Neuron (in vitro differentiated cells): ENCODE data around the gene TTLL5.

Experiments used
- H2AFZ ChIP-seq: one replicate; pipeline ENCODE4 v1.6.1; 2013; ENCODE audit warnings: low read depth, mild to moderate bottlenecking, inconsistent platforms, low read length, moderate library complexity
- H3K27me3 ChIP-seq: one replicate; pipeline ENCODE4 v1.6.1; 2013; ENCODE audit warnings: low read length; ENCODE audit not compliant: insufficient read depth
- H3K36me3 ChIP-seq: one replicate; pipeline ENCODE4 v1.6.1; 2013; ENCODE audit warnings: low read length; ENCODE audit not compliant: insufficient read depth
- H3K4me1 ChIP-seq: one replicate; pipeline ENCODE4 v1.6.1; 2013; ENCODE audit warnings: low read length; ENCODE audit not compliant: insufficient read depth
- H3K4me3 ChIP-seq: 2 replicates; pipeline ENCODE4 v1.5.1; 2013; ENCODE audit warnings: mild to moderate bottlenecking, low read length, moderate library complexity
- H3K9me3 ChIP-seq: one replicate; pipeline ENCODE4 v1.6.1; 2013; ENCODE audit warnings: low read length

The TTLL5 gene

DNA sequence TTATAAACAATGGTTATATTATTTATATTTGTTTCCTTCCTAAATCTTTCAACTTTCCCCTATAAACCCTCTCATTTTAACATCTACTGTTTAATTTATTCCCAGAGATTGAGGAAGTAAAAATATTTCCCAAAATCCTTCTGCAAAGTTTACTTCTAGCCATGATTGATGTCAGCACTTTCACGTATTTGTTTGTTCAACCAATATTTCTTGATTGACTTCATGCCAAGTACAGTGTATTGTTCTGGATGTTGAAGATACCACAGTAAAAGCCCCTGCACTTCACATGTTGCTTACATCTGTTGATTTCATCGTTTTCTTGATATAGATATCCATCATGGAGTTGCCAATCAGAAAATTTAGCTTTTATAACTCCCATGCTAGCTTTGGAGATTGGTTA, 81.8 kb downstream of the TTLL5 start:
- peaks cover 4% of the 10 kb centered on the region for H3K9me3 ChIP-seq
- H3K4me3 ChIP-seq: no peak overlapping the region
- H3K36me3 ChIP-seq: peaks cover 33% of the 10 kb centered on the region
- H3K27me3 ChIP-seq: no peaks in the 10 kb centered on the region
- H2AFZ ChIP-seq: no peak overlapping the region
- H3K4me1 ChIP-seq: no peaks in the 10 kb centered on the region

DNA sequence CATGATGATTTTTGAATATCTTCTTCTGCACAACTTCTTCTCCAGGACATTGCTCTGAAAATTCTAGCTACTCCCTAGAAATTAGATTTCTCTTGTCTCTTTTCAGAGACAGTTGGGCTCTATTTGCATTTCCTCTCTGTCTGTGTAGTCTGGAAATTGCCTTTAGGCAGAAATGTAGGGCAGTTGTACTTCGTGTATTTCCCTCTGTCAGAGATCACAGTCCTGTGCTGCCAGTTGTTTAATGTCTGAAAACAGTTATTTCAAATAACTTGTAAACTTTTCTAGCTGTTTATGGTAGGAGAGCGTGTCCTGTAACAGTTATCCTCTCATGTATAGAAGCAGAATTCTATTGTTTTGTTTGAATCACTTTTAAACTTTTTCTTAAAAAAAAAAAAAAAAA, 86.9 kb downstream of the TTLL5 start:
- Histone ChIP-seq H3K9me3 (peaks cover 4% of the 10 kb centered on the region), H3K27me3 (no peaks in the 10 kb centered on the region), H3K4me1 (no peaks in the 10 kb centered on the region), H3K4me3 (no peak overlapping the region), H2AFZ (no peak overlapping the region), H3K36me3 (peaks cover 41% of the 10 kb centered on the region)

GRCh38 chr14:75748336-75748735, 87.3 kb downstream of the TTLL5 start:
- Histone ChIP-seq H3K4me1 (no peaks in the 10 kb centered on the region), H3K36me3 (peaks cover 43% of the 10 kb centered on the region), H3K27me3 (no peaks in the 10 kb centered on the region), H3K9me3 (peaks cover 4% of the 10 kb centered on the region), H3K4me3 (no peak overlapping the region), H2AFZ (no peak overlapping the region)

DNA sequence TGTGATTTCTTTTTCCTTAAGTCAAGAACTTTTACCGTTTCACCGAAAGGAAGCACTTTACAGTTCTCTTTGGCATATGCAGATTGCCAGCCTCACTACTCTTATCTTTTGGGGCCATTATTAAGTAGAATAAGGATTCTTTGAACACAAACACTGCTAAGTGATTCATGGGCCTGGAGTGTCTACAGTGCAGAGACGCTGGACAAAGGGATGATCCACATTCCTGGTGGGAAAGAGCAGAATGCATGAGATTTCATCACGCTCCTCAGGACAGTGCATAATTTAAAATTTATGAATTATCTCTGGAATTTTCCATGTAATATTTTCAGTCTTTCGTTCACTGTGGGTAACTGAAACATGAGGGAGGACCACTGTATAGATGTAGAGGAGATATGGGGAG, 90.2 kb downstream of the TTLL5 start:
- Histone ChIP-seq H3K36me3 (peaks cover 24% of the 10 kb centered on the region), H3K9me3 (peaks cover 4% of the 10 kb centered on the region)

DNA sequence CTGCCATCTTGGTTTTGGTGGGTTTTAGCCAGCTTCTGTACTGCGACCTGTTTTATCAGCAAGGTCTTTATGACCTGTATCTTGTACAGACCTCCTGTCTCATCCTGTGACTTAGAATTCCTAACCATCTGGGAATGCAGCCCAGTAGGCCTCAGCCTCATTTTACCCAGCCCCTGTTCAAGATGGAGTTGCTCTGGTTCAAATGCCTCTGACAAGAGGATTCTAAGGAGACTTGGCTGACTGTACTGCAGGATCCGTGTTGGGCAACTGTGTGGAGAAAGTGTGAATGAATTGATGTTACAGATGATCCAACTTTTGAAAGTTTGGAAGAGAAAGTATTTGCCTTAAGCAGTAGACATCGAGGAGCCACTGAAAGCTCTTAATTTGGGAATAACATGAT, 91.0 kb downstream of the TTLL5 start:
- no peak overlapping the region for H2AFZ ChIP-seq
- no peak overlapping the region for H3K4me3 ChIP-seq
- no peaks in the 10 kb centered on the region for H3K4me1 ChIP-seq
- H3K27me3 ChIP-seq: no peaks in the 10 kb centered on the region
- H3K36me3 ChIP-seq: peaks cover 19% of the 10 kb centered on the region
- no peaks in the 10 kb centered on the region for H3K9me3 ChIP-seq

More for the DNA sequence above, 90.2 kb downstream of the TTLL5 start:
- Histone ChIP-seq H3K4me1 (no peaks in the 10 kb centered on the region), H2AFZ (no peak overlapping the region), H3K4me3 (no peak overlapping the region), H3K27me3 (no peaks in the 10 kb centered on the region)

DNA sequence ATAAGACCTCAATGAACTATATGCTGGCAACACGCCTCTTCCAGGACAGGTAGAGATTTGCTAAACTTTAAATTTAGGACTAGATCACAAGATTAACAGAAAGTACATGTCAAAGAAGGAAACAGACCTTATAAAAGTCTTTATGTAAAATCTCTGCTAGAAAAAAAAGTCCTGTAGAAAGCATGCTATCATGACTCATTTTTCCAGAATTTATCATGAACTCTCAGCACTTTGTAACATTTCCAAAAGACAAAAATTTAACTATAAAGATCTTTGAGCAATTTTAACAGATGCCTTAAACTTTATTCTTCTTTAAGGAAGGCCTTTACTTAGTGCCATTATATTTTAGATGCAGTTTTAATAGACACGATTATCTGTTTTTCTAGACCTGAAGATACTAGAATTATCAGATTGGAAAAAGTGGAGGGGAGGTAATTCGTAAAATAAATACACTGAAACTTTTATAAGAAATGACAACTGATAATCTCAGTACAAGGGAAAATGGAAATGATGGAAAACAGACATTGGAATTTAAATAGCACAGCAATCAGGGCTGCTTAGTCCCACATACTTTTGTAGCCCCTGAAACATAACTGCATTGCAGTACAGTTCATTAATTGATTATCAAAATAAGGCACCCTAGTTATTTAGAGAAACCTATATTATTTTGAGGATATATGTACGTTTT, 92.0 kb downstream of the TTLL5 start:
- Histone ChIP-seq H3K27me3 (no peaks in the 10 kb centered on the region), H3K4me1 (no peaks in the 10 kb centered on the region), H3K9me3 (no peaks in the 10 kb centered on the region), H2AFZ (no peak overlapping the region), H3K4me3 (no peak overlapping the region), H3K36me3 (peaks cover 16% of the 10 kb centered on the region)

GRCh38 chr14:75753696-75754095, 92.7 kb downstream of the TTLL5 start:
- no peaks in the 10 kb centered on the region for H3K27me3 ChIP-seq
- no peak overlapping the region for H3K4me3 ChIP-seq
- H3K9me3 ChIP-seq: no peaks in the 10 kb centered on the region
- H3K36me3 ChIP-seq: peaks cover 16% of the 10 kb centered on the region
- no peak overlapping the region for H2AFZ ChIP-seq
- no peaks in the 10 kb centered on the region for H3K4me1 ChIP-seq

GRCh38 chr14:75757644-75758402, 96.8 kb downstream of the TTLL5 start:
- Histone ChIP-seq H3K4me3 (no peak overlapping the region), H3K27me3 (no peaks in the 10 kb centered on the region), H2AFZ (no peak overlapping the region), H3K36me3 (peaks cover 17% of the 10 kb centered on the region), H3K4me1 (no peaks in the 10 kb centered on the region), H3K9me3 (no peaks in the 10 kb centered on the region)

- H2AFZ ChIP-seq: no peak overlapping the region
- no peaks in the 10 kb centered on the region for H3K4me1 ChIP-seq
- peaks cover 33% of the 10 kb centered on the region for H3K36me3 ChIP-seq
- H3K4me3 ChIP-seq: no peak overlapping the region
- no peaks in the 10 kb centered on the region for H3K27me3 ChIP-seq
- H3K9me3 ChIP-seq: no peaks in the 10 kb centered on the region
Measured at GRCh38 chr14:75764020-75764419, 103.0 kb downstream of the TTLL5 start.

DNA sequence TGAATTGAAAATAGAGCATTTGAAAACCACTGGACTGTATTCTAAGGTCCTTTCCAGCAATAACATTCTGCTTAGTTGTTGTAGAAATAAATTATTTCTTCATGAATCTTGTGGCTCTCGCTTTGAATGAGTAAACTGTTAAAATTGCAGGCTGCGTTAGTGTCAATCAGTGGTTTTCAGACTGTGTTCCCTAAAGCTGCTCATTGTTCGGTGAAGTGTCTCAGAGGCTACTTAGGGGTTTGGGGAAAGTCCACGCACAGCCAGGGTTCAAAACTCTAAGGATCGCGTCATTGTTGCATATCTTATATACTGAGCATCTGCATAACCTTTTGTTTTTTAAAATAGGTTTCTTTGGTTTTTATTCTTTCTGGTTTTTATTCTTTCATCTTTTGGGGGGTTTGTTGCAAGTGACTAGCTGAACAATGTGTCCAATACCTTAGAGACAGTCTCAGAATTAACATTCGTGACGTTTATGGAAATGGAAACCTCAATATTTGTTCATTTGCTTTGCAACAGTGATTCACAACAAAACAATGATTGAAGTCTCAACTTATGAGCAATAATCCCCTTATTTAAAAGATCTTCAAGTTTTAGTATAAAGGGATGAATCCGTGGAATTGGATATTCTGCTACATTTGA, 108.1 kb downstream of the TTLL5 start:
- peaks cover 33% of the 10 kb centered on the region for H3K36me3 ChIP-seq

DNA sequence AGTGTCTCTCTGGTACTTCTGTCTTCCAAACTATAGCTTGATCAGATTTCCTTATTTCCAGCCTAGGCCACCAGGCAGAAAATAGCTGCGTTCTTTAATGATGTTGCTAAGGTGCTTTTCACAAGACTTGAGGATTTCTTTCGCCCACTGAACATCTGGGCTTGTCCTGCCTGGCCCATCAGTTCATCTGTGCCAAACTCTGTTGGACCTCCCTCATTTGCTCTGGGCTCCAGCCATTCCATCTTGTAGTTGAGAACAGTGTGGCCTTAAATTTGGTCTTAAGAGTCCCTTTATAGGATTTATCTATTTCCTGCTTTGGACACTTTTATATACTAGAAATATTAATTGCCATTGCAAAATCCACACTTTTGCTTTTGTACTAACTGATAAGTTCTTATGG, 109.6 kb downstream of the TTLL5 start:
- Histone ChIP-seq H3K36me3 (peaks cover 30% of the 10 kb centered on the region), H3K4me1 (no peaks in the 10 kb centered on the region), H3K9me3 (no peaks in the 10 kb centered on the region), H3K4me3 (no peak overlapping the region), H2AFZ (no peak overlapping the region), H3K27me3 (no peaks in the 10 kb centered on the region)

More for the DNA sequence above, 108.1 kb downstream of the TTLL5 start:
- H3K9me3 ChIP-seq: no peaks in the 10 kb centered on the region
- no peaks in the 10 kb centered on the region for H3K4me1 ChIP-seq
- no peak overlapping the region for H3K4me3 ChIP-seq
- H3K27me3 ChIP-seq: no peaks in the 10 kb centered on the region
- H2AFZ ChIP-seq: no peak overlapping the region

DNA sequence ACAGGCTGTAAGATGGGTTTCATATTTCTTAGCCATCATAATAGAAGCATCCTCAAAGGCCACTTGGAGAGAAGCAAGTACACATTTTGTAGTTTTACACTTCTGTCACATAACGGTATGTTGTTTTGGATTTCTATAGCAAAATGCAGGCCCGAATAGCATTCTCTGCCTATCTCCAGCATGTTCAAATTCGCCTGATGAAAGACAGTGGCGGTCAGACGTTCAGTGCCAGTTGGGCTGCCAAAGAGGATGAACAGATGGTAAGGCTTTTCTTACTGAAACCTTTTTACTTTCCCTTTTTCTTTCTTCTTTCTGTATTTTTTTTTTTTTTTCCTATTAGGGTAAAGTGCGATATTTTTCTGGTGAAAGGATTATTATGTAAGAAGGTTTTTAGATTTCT, 110.5 kb downstream of the TTLL5 start:
- Histone ChIP-seq H3K4me3 (no peak overlapping the region), H3K36me3 (peaks cover 26% of the 10 kb centered on the region), H2AFZ (no peak overlapping the region), H3K9me3 (no peaks in the 10 kb centered on the region), H3K27me3 (no peaks in the 10 kb centered on the region), H3K4me1 (no peaks in the 10 kb centered on the region)

GRCh38 chr14:75773046-75773445, 112.0 kb downstream of the TTLL5 start:
- H3K4me3 ChIP-seq: no peak overlapping the region
- no peaks in the 10 kb centered on the region for H3K9me3 ChIP-seq
- no peaks in the 10 kb centered on the region for H3K4me1 ChIP-seq
- peaks cover 29% of the 10 kb centered on the region for H3K36me3 ChIP-seq
- no peaks in the 10 kb centered on the region for H3K27me3 ChIP-seq
- H2AFZ ChIP-seq: no peak overlapping the region
